ENCODE data around the gene CD48.

GRCh38 chr1:160704250-160704649 lies 7.4 kb downstream of the CD48 start:
- TF ChIP-seq CTCF (IDR thresholded peaks at IDR 0.05; ENCODE audit: borderline replicate concordance, extremely low read depth, low read length, poor library complexity, severe bottlenecking): no peak
- no peak for TF ChIP-seq EZH2 (IDR thresholded peaks at IDR 0.05; ENCODE audit: borderline replicate concordance, low read depth, low read length, severe bottlenecking)

Measured in DND-41 (cell line).